Fibroblast of the conjunctiva (primary cell): ENCODE measurements around the gene TRIM63.

Experiments used
- DNase-seq: peaks from one replicate; pipeline ENCODE4 v3.0.0-alpha.2; 2010; ENCODE audit warnings: low read depth

The TRIM63 gene

DNA sequence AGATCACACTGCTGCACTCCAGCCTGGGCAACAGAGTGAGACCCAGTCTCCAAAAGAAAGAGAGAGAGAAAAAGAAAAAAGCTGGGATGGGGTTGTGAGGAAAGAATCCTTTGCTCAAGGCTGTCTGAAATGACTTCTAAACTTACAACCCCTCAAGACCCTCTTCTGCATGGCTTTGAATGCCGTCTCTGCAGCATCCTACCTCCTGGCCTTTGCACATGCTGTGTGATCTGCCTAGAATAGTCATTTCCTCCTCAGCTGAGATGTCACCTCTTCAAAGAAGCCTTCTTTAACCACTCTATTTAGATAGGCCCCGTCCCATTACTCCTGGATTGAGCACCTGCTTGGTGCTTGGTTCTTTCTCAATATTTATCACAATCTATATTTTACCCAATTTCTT lies 17.4 kb upstream of the TRIM63 start:
- DNase-seq: no peak

GRCh38 chr1:26084091-26084561 lies 16.7 kb upstream of the TRIM63 start:
- DNase-seq: no peak

DNA sequence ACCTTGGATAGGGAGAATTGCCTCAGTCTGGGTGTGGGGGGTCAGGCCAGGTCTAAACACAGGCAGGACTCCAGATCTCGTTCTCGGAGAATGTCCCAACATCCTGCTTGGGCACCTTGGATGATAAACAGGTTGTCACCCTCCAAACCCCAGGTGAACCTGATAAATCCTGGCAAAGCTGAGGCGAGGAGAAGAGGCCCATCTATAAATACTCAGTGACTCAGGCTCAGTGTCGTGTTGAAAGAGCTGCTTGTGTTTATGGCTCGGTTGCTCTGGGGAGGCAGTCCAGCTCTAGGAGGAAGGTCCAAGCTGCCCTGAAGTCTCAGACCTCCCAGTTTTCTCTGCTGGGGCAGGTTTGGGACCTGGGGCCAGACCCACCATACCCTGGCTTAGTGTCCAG lies 15.8 kb upstream of the TRIM63 start:
- DNase-seq: no peak

DNA sequence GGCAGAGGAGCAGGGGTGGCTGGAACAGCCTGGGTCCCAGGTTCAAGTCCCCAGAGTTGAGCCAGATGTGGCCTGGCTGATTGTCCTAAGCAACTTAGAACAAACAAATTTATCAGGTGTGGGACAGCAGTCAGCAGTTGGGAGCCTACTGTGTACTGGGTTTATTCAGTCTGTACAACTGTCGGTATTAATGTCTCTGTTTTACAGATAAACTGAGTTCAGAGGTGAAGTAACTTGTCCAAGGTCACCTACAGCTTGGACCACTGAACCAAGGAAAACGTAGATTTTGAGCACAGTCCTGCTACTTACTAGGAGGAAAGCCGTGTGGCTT lies 14.6 kb upstream of the TRIM63 start:
- DNase-seq: no peak

DNA sequence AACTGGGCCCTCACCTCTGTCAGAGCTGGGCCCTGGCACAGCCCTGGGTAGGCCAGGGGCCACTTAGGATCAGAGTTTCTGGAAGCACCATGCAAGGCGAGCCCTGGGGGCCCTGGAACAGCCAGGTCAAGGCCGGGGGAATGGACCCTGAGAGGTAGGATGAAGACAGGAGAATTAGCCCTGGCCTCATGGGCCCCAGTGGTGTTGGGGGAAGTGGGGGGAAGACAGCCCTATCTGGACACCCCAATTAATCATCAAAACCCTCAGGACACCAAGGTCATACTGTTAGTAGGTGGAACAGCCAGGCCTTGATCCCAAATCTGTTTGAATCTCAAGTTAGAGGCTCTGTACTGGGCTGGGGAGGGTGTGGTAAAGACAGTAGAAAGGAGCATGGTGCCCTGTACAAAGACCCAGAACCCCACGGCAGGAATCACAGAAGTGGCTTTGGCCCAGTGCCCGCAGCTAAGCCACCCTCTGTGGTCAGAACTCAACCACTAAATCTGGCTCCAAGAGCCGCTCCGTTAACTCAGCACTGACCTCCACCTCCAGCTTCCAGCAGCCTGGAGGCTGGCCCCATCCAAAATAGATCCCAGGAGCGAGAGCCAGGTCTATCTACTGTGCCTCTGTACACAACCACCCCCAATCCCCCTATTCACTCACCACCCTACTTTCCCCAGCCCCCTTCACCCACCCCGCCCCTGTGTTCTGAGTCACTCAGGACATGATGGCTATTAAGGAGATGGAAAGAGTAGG lies 14.0 kb upstream of the TRIM63 start:
- DNase-seq: no peak

DNA sequence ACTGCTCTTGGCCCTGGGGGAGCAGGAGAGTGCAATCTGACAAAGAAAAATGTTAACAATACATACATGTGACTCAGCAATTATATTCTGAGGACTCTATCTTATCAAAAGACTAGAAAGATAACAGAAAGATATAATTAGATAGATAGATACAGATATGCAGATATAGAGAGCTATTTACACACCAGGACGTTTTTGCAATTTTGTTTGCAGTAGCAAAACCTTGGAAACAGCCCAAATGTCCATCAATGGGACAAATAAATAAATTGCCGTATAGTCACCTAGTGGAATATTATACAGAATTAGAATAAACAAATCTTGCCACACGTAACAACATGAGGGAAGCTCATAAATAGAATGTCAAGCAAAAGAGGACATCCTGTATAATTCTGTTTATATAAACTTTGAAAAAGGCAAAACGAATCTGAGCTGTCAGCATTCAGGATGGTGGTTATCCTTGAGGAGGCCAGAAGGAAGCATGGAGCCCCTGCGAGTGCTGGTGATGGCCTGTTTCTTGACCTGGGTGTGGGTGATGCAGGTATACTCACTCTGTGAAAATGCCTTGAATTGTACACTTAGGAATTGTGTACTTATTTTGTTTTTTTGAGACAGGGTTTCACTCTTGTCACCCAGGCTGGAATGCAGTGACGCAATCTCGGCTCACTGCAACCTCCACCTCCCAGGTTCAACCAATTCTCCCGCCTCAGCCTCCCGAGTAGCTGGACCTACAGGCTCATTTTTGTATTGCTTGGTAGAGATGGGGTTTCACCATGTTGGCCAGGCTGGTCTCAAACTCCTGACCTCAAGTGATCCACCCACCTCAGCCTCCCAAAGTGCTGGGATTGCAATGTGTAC lies 12.8 kb upstream of the TRIM63 start:
- no peak for DNase-seq

DNA sequence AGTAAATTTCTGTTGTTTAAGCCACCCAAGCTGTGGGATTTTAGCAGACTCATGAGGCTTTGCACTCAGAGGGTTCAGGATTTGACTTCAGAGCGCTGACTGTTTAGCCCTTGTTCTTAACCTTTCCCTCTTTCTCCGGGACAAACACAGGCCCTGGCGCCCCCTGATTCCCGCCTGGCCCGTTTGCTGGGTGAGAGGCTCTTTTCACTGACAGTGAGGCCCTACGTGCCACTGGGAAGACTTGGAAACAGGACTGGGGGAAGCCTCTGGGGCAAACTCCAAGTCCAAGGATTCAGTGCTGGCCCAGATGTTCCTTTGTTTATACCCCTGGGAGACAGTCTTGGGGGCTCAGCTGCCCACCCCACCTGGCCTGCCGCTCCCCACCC lies 11.7 kb upstream of the TRIM63 start:
- DNase-seq: no peak

DNA sequence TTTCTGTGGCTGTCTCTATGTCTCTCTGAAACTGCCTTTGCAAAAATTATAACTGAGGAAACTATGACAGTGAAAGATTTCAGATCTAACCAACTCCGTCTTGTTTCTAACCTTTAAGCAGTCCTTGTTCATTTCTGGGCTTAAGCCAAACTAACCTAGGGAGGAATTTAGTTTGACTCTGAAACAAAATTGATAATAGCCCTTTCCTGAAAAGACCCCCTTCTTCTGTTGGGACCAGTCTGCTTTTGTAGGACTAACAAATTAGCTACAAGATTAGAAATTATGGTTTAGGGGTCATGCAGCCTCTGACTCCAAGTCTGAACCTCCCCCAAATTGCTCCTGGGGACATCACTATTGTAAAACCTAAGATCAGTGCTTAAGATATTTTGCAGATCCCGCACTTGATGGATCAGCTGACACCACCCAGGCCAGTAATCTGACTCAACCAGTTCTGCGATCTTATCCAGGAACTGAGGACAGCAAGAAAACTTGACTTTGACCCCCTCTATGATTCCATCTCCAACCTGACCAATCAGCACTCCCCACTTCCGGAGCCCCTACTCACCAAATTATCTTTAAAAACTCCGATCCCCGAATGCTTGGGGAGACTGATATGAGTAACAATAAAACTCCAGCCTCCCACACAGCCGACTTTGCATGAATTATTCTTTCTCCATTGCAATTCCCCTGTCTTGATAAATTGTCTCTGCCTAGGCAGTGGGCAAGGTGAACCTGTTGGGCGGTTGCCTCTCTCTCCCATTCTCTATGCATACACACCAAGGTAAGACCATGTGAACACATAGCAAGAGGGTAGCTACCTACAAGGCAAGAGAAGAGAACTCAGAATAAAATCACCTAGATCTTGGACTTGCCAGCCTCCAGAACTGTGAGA lies 11.1 kb upstream of the TRIM63 start:
- no peak for DNase-seq

DNA sequence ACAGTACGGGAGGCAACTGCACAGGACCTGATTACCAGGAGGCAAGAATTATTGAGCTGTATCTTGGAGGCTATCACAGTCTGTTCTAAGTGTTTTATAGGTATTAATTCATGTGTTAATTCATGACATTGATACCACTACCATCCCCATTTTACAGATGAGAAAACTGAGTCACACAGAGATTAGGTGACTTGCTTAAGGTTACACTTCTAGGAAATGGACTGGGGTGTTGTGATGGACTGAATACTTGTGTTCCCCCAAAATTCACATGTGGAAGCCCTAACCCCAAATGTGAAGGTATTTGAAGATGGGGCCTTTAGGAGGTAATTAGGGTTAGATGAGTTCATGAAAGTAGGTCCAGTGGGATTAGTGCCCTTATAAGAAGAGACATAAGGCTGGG lies 10.1 kb upstream of the TRIM63 start:
- DNase-seq: no peak

GRCh38 chr1:26075421-26076144 lies 8.2 kb upstream of the TRIM63 start:
- no peak for DNase-seq

GRCh38 chr1:26072305-26072704 lies 4.9 kb upstream of the TRIM63 start:
- DNase-seq: no peak

GRCh38 chr1:26070963-26071342 lies 3.5 kb upstream of the TRIM63 start:
- no peak for DNase-seq

DNA sequence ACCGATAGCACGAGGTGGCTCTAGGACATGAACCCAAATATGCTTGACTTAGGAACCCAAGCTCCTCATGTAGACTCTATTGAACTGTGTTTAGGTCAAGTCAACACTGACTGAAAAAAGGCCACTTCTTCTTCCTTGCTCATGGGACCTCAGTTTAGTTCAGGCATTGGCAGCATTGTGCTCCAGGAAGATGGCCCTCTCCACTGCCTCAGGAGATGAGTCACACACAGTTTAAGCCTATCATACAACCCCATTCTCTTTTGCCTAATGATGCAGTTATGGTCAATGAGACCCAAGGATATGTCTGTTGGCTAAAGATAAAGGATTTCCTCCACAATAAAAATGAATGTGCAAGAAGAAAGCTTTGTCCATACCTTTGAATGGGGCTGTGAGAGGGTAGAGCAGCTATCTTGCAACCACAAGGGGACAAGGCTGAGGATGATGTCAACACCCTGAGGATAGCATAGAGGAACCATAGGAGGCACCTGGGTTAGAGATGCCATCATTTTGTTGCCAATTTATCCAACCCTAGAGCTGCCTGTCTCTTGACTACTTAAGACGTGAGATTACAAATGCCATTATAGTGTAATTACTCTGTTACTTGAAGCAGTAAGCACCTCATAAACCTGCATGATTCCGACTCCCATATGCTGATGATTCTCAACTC lies 3.0 kb upstream of the TRIM63 start:
- no peak for DNase-seq

GRCh38 chr1:26069941-26070295 lies 2.5 kb upstream of the TRIM63 start:
- no peak for DNase-seq

DNA sequence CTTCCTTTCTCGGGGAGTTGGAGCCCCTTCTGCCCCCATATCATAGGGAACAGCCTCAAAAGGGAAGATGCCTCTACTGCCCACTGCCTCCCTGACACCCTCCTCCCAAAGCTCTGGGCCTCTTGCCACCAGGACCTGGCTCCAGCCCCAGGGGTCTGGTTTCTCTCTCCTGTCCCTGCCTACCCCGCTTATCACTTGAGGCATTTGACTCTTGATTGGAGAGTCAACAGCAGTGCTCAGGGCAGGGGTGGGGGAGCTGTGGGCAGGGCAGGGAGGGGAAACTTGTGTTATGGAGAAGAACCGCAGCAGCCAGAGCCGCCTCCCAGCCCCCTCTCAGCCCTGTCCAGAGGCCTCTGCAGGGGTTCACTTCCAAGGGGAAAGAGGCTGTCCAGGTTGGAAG lies 573 bp downstream of the TRIM63 start:
- no peak for DNase-seq

DNA sequence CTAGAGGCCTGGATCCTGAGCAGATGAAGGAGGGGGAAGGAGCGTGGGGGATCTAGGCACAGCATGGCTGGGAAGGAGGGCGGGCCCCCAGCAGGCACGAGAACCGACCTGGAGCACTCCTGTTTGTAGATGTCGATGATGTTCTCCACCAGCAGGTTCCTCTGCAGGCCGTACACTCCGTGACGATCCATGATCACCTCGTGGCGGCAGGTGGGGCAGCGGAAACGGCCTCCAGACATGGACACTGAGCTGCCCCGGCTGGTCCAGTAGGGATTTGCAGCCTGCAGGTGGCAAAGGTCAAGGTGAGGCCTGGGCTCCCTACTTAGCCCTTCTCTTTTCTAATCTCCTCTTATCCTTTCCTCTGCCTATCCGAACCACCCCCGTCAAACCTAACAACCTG lies 1.3 kb downstream of the TRIM63 start:
- DNase-seq: no peak

DNA sequence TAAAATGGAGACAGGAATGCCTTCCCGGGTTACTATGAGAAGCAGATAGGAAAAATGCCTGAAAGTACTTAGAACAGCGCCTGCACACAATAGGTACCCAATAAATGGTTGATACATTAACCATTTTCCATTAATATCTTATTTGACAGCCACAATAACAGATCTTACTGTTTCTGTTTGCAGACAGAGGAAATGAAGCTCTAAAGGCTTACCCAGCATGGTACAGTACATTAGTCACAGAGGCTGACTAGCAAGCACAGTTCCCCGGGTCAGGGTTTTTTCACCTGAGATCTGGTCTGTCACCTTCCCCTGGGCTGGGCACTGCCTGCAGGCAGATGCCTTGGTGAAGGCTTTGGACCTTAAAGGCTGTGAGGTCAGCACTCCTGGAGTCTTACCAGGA lies 2.9 kb downstream of the TRIM63 start:
- DNase-seq: no peak

GRCh38 chr1:26060832-26061574 lies 6.4 kb downstream of the TRIM63 start:
- no peak for DNase-seq

- DNase-seq: no peak
These were observed 7.5 kb downstream of the TRIM63 start for GRCh38 chr1:26059906-26060305.

GRCh38 chr1:26058052-26058595 lies 9.3 kb downstream of the TRIM63 start:
- no peak for DNase-seq
